ENCODE measurements around the gene OPRL1. TPM values are rescaled to one million over a fixed set of nuclear protein-coding genes. Genes with fewer than 3 reads are reported as not detected.

The OPRL1 gene
- total and polyA plus RNA-seq, 2 of the 8 experiments (the other 6 are each of a cell fraction or from before 2014, with no cell fraction given), result 0.63 to 0.98 TPM

DNA sequence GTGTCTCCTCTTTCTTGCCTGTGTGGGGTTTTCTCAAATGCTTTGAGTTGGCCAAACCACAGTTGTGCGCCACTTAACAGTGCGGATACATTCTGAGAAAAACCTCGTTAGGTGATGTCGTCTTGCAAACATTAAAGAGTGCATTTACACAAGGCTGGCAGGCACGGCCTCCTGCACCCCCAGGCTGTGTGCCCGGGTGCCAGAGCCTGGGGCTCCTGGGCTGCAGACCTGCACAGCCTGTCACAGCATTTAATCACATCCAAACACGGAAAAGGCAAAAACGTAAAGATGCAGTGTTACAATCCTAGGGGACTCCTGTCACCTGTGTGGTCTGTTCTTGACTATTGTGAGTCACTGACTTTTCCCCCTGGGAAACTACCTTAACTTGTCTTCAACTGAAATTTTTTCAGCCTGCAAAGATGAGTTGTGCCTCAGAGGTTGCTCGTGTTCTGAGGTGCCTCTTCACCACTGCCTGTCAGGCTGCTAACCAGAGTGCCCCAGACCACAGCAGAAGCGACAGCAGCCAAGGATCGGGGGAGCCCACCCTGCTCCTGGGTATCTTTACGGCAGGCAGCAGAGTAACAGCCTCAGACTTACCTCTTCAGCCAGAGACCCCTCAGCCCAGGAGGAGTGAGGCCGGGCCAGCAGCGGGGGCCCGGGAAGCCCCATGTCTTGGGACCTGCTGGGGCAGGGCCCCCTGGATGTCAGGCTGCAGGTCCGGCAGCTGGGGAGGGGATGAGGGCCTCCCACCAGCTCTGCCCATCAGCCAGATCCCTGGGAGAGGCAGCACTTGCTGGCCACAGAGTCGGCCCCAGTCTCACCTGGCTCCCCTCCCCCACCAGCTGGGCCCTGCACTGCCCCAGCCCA is 44.6 kb upstream of the OPRL1 start:
- H3K4me2 ChIP-seq (ENCODE audit: insufficient read depth in 1 of 2, low read depth in 2 of 2, low read length in 2 of 2), result peak overlapping the region in 1 of 2 experiments; percentile 14; a peak in 2 of 4 replicates
- CTCF ChIA-PET (ENCODE audit: partially characterized antibody), result interaction anchor here (1.1 to 7.3 kb wide), 7 partner anchors 22 to 85 kb away, joined by 3 to 73 read pairs (median 9); partner anchors contain the start of gene PRPF6
- no peak for FAIRE-seq
- TF ChIP-seq BCL11A (IDR thresholded peaks at IDR 0.05; ENCODE audit: low read depth in 2 of 2, low read length in 2 of 2), result no peak
- TF ChIP-seq GABPA (IDR thresholded peaks at IDR 0.05; ENCODE audit: borderline replicate concordance, insufficient read depth, low read length), result no peak
- no peak for TF ChIP-seq RAD21 (IDR thresholded peaks at IDR 0.05 in 1 of 2, conservative IDR thresholded peaks at IDR 0.05 in 1 of 2; ENCODE audit: low read depth in 2 of 2, low read length in 2 of 2)
- TF ChIP-seq JUND (IDR thresholded peaks at IDR 0.05; ENCODE audit: low read length), result no peak
- no peak for TF ChIP-seq EZH2 (IDR thresholded peaks at IDR 0.05; ENCODE audit: low read depth, low read length, severe bottlenecking)
- TF ChIP-seq ZNF274 (IDR thresholded peaks at IDR 0.05; ENCODE audit: borderline replicate concordance, extremely low read depth, low read length), result no peak
- no peak for TF ChIP-seq SAP30 (IDR thresholded peaks at IDR 0.05; ENCODE audit: insufficient read depth, insufficient replicate concordance, low read length)
- TF ChIP-seq KDM4A (IDR thresholded peaks at IDR 0.05; ENCODE audit: low read depth, low read length, severe bottlenecking), result no peak
- TF ChIP-seq SP4 (IDR thresholded peaks at IDR 0.05; ENCODE audit: low read length), result no peak
- no peak for TF ChIP-seq FOSL1 (IDR thresholded peaks at IDR 0.05; ENCODE audit: insufficient read depth, low read depth, low read length)

More for the DNA sequence above, 44.6 kb upstream of the OPRL1 start:
- Histone ChIP-seq H3K23me2 (ENCODE audit: low read depth, low read length) (peaks cover 3% of the 10 kb centered on the region; the same call in 1 of the 2 replicates), H4K91ac (replicated peaks; ENCODE audit: insufficient read length, low read length) (no peak overlapping the region), H3K79me2 (ENCODE audit: control insufficient read depth in 1 of 2, insufficient read depth in 2 of 2, low read length in 2 of 2) (no peaks in the 10 kb centered on the region), H3K9ac (replicated peaks in 1 of 4; ENCODE audit: extremely low read depth in 1 of 4, low read depth in 3 of 4, low read length in 3 of 4) (no peak overlapping the region), H3K18ac (ENCODE audit: extremely low read depth, low read length) (peak overlapping the region; percentile 83; the same call in 1 of the 2 replicates), H3K4me3 (ENCODE audit: extremely low read depth in 1 of 4, insufficient read depth in 2 of 4, low read depth in 3 of 4, low read length in 4 of 4) (no peak overlapping the region; a peak in 1 of 8 replicates), H3K56ac (replicated peaks; ENCODE audit: insufficient read length, low read depth, low read length) (no peak overlapping the region), H3K14ac (ENCODE audit: insufficient read length) (no peak overlapping the region), H4K8ac (ENCODE audit: extremely low read depth, insufficient read depth, low read length) (peak overlapping the region; percentile 4; the same call in 1 of the 2 replicates), H3K27me3 (replicated peaks in 1 of 4; ENCODE audit: control insufficient read depth in 3 of 4, extremely low read depth in 1 of 4, insufficient read depth in 3 of 4, low read length in 3 of 4) (peaks cover 5 to 29% (median 21%) of the 10 kb centered on the region in 4 experiments), H3K9me3 (ENCODE audit: insufficient read depth in 2 of 2, low read depth in 1 of 2, low read length in 1 of 2) (no peaks in the 10 kb centered on the region), H2BK120ac (replicated peaks; ENCODE audit: low read depth, low read length) (no peak overlapping the region), H4K20me1 (replicated peaks in 1 of 2; ENCODE audit: control insufficient read depth in 1 of 2, insufficient read depth in 2 of 2, low read length in 2 of 2) (peaks cover 0 to 3% of the 10 kb centered on the region in 2 experiments), H2BK5ac (ENCODE audit: low read depth, low read length) (peak overlapping the region; percentile 84), H3K23ac (ENCODE audit: insufficient read length) (no peak overlapping the region), H4K5ac (ENCODE audit: insufficient read length, low read depth, low read length) (no peak overlapping the region), H2BK12ac (ENCODE audit: low read depth, low read length) (peak overlapping the region; percentile 60; the same call in 1 of the 2 replicates), H3K79me1 (ENCODE audit: low read depth, low read length) (no peaks in the 10 kb centered on the region; the same call in 1 of the 2 replicates), H3K4me1 (replicated peaks in 1 of 4; ENCODE audit: control insufficient read depth in 3 of 4, insufficient read depth in 4 of 4, low read length in 3 of 4) (peaks cover 0 to 19% (median 15%) of the 10 kb centered on the region in 4 experiments; a peak in 6 of 7 replicates), H3K27ac (ENCODE audit: low read depth, low read length) (no peak overlapping the region), H3K36me3 (ENCODE audit: control insufficient read depth in 2 of 4, insufficient read depth in 4 of 4, low read length in 3 of 4) (peaks cover 6 to 19% (median 10%) of the 10 kb centered on the region in 4 experiments; a peak in 6 of 8 replicates), H2BK20ac (ENCODE audit: low read length) (no peak overlapping the region), H2BK15ac (ENCODE audit: low read length) (no peak overlapping the region), H2AFZ (ENCODE audit: low read length) (no peak overlapping the region), H3K4ac (replicated peaks; ENCODE audit: insufficient read length, low read depth, low read length) (no peak overlapping the region), H2AK5ac (ENCODE audit: low read depth, low read length) (no peak overlapping the region)
- POLR2A ChIA-PET (ENCODE audit: partially characterized antibody), result interaction anchor here (1.0 to 1.9 kb wide), 6 partner anchors 7 to 53 kb away, joined by 3 to 8 read pairs (median 4); partner anchors contain the start of gene TCEA2
- DNase-seq (ENCODE audit: low read depth in 1 of 2, low spot score in 2 of 2), result no peak
- WGBS, 2 experiments (ENCODE audit: extremely low coverage in 1 of 2, insufficient coverage in 1 of 2, insufficient read length in 1 of 2, insufficient replicate concordance in 2 of 2, low coverage in 1 of 2, low lambda C conversion rate in 2 of 2, missing lambda C conversion rate in 1 of 2), result 87% methylated on average over 16 of the region's 17 CpGs; no CpG with 5 or more reads in 1 of the 2 experiments
